Effector CD4-positive, alpha-beta T cell (primary cell): Measurements from ENCODE around the gene EEFSEC.

Experiments used
- DNase-seq: peaks from one replicate; pipeline ENCODE4 v3.0.0-alpha.2; 2020

The EEFSEC gene

GRCh38 chr3:128187495-128187894 is 34.2 kb downstream of the EEFSEC start:
- no peak for DNase-seq

GRCh38 chr3:128188326-128188725 is 35.0 kb downstream of the EEFSEC start:
- no peak for DNase-seq

GRCh38 chr3:128188956-128189355 is 35.7 kb downstream of the EEFSEC start:
- DNase-seq = no peak

- DNase-seq = no peak
Observed at GRCh38 chr3:128190501-128190900, 37.2 kb downstream of the EEFSEC start.

GRCh38 chr3:128192131-128192530 is 38.9 kb downstream of the EEFSEC start:
- no peak for DNase-seq

- no peak for DNase-seq
Observed at GRCh38 chr3:128193168-128193567, 39.9 kb downstream of the EEFSEC start.

- no peak for DNase-seq
Observed at GRCh38 chr3:128194843-128195242, 41.6 kb downstream of the EEFSEC start.

- DNase-seq = no peak
Observed at GRCh38 chr3:128195369-128195768, 42.1 kb downstream of the EEFSEC start.

- DNase-seq = no peak
Observed at GRCh38 chr3:128195802-128196201, 42.5 kb downstream of the EEFSEC start.

- no peak for DNase-seq
Observed at GRCh38 chr3:128196647-128197046, 43.4 kb downstream of the EEFSEC start.

- no peak for DNase-seq
Observed at GRCh38 chr3:128197855-128198254, 44.6 kb downstream of the EEFSEC start.

- no peak for DNase-seq
Observed at GRCh38 chr3:128198313-128198712, 45.0 kb downstream of the EEFSEC start.

- DNase-seq = no peak
Observed at GRCh38 chr3:128199110-128199509, 45.8 kb downstream of the EEFSEC start.

- no peak for DNase-seq
Observed at GRCh38 chr3:128201158-128201755, 48.0 kb downstream of the EEFSEC start.

- DNase-seq = no peak
Observed at GRCh38 chr3:128203169-128203568, 49.9 kb downstream of the EEFSEC start.

- no peak for DNase-seq
Observed at GRCh38 chr3:128205558-128206145, 52.4 kb downstream of the EEFSEC start.

GRCh38 chr3:128207951-128208350 is 54.7 kb downstream of the EEFSEC start:
- DNase-seq = no peak

- no peak for DNase-seq
Observed at GRCh38 chr3:128210711-128211110, 57.4 kb downstream of the EEFSEC start.

GRCh38 chr3:128214056-128214455 is 60.8 kb downstream of the EEFSEC start:
- no peak for DNase-seq

- no peak for DNase-seq
Observed at GRCh38 chr3:128215290-128215689, 62.0 kb downstream of the EEFSEC start.

- DNase-seq = no peak
Observed at GRCh38 chr3:128215800-128216495, 62.7 kb downstream of the EEFSEC start.

- no peak for DNase-seq
Observed at GRCh38 chr3:128217702-128218547, 64.6 kb downstream of the EEFSEC start.

- no peak for DNase-seq
Observed at GRCh38 chr3:128218548-128219257, 65.4 kb downstream of the EEFSEC start.
